ENCODE data around the gene BRSK1.

Gene BRSK1

GRCh38 chr19:55339105-55339888, 55.5 kb downstream of the BRSK1 start, which contains the start of gene KMT5C:
KMT5C (plus strand) TSS chr19:55339876; CDS start chr19:55341937, 2,061 bp downstream.
- DNase-seq: peak; percentile 98

DNA sequence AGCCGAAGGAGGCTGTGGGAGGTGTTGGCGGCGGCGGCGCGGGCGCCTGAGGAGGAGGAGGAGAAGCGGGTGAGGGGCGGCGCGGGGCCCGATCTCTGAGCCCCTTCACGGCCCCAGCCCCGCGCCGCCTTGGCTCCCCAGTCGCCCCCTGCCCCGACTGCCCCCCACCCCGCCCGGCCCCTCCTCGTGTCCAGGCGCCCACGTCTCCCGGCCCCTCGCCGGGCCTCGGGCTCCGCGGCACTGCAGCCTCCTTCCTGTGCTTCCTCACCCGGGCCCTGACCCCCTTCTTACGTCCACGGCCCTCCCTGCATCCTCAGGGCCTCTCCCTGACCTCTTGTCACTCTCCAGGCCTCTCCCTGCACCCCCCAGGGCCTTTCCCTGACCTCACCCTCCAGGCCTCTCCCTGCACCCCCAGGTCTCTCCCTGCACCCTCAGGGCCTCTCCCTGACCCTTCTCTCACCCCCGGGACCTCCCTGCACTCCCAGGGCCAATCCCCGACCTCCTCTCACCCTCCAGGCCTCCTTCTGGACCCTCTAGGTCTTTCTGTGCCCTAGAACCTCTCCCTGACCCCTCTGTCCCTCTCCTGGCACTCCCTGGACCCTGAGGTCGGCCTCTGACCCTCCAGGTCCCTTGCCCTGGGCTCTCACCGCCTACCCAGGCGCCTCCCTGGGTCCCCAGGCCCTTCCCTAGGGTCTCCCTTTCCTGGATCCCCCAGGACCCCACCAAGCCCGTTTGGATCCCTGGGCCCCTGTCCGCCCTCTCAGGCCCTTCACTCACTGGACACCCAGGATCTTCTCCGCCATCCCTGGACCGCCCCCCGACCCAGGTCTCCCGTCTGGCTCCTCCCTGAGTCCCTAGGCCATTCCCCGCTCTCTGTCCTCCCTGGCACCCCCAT, 56.3 kb downstream of the BRSK1 start:
- no peak for DNase-seq

DNA sequence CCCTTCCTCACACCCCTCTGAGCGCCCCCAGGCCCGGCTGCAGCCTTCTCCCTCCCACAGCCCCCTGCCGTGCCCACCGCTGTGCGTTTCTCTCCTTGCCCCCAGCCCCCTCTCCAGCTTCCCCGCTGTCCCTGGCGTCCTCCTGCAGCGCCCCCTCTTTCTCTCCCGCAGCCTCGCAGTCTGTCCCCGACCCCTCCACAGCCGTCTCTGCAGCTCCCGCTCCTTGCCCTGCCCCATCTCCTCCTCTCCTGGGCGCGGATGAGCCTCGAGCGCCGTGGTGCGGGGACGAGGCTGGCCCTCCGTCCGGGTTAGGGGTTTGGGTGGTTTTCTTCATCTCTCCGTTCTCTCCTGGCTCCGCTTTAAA, 57.0 kb downstream of the BRSK1 start:
- no peak for DNase-seq

GRCh38 chr19:55341171-55341588, 57.4 kb downstream of the BRSK1 start:
- DNase-seq: peak; percentile 51

DNA sequence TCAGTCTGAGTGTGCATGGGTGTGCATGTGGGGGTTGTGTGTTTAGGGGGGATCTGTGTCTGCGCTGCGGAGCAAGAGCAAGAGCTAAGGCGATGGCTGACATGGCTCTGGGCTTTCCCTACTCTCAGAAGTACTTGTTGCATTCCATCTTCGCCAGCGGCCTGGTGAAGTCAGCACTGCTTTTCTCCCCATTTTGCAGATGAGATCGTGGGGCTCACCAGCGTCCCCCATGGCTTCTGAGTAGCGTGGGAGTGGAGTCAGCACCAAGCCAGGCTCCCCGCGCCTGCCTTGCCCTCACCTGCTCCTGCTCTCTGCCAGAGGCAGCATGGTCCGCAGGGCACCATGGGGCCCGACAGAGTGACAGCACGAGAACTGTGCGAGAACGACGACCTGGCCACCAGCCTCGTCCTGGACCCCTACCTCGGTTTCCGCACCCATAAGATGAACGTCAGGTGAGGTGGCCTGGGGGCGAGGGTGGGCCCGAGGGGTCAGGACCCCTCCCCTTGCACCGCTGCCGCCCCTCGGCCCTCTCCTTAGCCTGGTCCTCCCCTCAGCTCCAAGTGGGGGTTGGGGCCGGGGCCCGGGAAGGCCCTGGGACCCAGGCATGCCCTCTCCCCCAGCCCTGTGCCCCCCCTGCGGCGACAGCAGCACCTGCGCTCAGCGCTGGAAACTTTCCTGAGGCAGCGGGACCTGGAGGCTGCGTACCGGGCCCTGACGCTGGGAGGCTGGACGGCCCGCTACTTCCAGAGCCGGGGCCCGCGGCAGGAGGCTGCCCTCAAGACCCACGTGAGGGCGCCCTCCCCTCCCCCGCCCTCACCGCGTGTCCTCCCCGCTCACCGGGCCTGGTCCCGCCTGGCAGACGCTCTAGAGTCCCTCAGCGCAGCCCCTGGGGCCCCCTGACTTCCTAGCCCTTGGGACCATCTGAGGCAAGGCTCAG, 58.1 kb downstream of the BRSK1 start:
- no peak for DNase-seq

DNA sequence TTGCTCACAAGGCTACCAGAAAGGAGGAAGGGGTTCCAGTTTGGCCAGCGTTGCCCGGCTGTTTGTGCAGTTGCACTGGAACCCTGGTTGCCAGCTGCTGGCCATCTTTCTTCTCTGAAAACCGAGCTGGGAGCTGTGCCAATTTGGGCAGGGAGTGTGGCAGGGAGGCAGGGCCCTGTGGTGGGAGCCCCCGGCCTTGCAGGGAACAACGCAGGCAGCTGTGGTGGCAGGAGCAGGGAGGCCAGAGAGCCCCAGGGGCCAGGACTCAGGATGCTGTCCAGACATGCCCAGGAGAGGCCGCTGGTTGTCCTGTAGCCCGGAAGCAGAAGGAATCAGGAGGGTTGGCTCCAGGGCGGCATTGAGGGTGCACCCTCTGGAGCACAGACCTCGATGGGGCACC, 60.6 kb downstream of the BRSK1 start:
- no peak for DNase-seq

GRCh38 chr19:55345101-55345817, 61.5 kb downstream of the BRSK1 start:
- no peak for DNase-seq

DNA sequence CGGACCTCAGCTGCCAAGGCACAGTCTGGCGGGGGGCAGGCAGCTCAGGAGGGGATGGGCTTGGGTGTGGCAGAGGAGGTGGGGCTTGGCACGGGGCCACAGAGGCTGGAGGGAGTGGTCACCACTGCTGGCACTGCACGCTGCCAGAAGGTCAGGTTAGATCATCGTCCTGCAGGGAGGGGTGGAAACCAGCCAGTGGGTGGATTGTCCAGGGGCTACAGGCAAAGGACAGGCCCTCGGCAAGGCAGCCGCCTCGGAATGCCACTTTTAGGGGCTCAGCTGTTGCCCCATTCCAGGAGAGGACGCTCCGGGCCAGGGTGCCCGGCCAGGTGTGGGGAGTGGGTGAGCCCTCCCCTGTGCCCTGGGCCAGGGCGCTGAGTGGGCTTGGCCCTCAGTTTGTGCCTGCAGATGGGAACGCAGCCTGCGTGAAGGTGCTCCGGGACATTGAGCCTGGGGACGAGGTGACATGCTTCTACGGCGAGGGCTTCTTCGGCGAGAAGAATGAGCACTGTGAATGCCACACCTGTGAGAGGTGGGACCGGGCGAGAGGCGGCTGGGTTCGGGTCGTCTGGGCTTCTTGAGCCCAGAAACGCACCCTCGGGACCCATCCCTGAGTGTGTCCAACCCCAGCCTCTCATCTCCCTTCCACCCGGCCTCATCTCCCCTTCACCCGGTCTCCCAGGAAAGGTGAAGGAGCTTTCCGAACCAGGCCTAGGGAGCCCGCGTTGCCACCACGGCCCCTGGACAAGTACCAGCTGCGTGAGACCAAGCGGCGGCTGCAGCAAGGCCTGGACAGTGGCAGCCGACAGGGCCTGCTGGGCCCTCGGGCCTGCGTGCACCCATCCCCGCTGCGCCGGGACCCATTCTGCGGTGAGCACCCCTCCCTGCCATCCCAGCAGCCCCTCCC, 62.3 kb downstream of the BRSK1 start:
- no peak for DNase-seq

GRCh38 chr19:55346725-55347441, 63.1 kb downstream of the BRSK1 start:
- no peak for DNase-seq

GRCh38 chr19:55347442-55348009, 63.7 kb downstream of the BRSK1 start:
- DNase-seq: no peak

- DNase-seq: no peak
Observed at GRCh38 chr19:55348317-55349034, 64.7 kb downstream of the BRSK1 start.

- DNase-seq: no peak
Observed at GRCh38 chr19:55350620-55351315, 67.0 kb downstream of the BRSK1 start.

- no peak for DNase-seq
Observed at GRCh38 chr19:55352040-55352439, 68.2 kb downstream of the BRSK1 start.

- DNase-seq: no peak
Observed at GRCh38 chr19:55352549-55353145, 68.8 kb downstream of the BRSK1 start.

DNA sequence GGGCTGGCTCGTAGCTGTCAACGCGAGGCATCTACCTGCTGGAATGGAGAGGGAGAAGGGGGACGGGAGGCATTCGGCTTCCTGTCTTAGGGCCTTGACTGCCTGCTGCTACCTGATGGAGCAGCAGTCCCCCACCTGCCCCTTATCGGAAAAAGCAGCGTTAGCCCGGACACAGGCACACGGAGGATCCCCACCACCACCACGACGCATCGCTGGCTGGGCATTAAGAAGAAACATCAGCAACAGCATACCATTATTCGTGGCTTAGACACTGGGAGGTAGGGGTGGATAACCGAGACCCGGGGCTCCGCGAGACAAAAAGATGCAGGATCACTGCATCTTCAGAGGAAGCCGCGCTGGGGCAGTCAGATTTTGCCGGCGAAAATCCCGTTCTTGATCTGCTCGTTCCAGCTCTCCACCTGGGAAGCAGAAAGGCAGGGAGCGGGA, 69.6 kb downstream of the BRSK1 start:
- DNase-seq: no peak

DNA sequence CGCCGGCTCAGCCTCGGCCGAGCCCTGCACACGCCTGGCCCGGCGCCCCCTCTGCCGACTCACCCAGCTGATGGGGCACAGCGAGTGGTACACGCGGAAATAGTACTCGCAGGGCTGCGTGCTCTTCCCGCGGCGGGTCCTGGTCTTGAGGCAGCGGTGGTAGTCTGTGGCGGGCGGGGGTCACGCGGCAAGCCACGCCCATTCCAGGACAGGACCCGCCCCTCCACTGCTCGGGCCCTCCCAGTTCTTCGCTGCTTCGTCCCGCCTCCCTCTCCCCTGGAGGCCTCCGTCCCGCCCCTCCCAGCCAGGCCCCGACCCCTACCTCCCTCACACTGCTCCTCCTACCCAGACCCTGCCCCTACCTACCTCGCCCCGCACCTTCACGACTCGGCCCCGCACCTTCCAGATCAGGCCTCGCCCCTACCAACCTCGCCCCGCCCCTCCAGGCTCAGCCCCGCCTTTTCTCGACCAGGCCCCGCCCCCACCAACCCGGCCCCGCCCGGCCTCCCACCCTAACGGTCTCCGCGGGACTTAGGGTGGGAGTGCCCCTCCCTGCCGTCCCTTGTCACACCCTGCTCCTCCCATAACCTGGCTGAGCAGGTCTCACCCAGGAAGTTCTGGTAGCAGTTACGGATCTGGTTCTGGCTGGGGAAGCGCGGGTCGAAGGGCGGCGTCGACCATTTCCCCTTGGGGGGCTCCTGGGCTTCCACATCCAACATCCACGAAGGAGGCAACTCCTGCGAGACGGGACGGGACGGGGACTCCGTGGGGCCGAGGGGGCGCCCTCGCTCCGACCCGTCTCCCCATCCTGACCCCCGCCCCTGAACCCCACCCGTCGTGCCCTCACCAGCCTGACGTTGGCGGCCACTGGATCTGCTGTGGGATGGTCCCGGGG, 70.3 kb downstream of the BRSK1 start:
- no peak for DNase-seq

DNA sequence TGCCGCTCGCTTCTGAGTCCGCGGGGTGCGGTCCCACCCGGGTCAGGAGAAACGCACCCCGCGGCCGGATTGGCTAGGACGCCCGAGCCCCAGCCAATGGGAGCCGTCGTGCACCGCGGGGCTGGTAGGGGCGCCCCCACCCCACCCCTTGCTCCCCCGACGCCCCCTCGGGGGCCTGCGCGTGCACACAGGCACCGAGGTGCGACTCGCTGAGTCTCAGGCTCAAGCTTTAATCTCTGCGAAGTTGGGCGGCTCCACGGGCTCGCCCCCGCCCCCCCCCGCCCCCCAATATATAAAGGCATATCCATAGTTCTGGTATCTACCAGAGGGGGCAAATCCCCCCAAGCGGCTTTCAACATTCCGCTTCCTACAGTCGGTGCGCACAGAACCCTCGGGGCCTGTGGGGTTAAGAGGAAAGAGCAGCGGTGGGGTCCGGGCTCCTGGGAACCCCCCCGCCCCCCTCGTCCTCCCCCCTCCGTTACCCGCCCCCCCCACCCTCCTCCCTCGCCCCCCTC, 71.0 kb downstream of the BRSK1 start, which contains the start of gene COX6B2:
Gene COX6B2 (minus strand): TSS at position 22 of the 515 bp plus-strand sequence. CDS start 198 bp downstream, outside the sequence.
- no peak for DNase-seq

All from NCI-H2107 (cell line).